HCT116 (cell line): Measurements from ENCODE around the gene EYA3. TPM values are rescaled to one million over a fixed set of nuclear protein-coding genes. Genes with fewer than 3 reads are reported as not detected.

ENCODE experiments used
- ATAC-seq: fragments of 200-7000 bp; cut with Tn5 transposase; 2 replicates; pipeline ENCODE4 v1.9.1; 2020; ENCODE audit warnings: mild to moderate bottlenecking, moderate library complexity
- BruUV-seq: library from RNA; stranded (reverse); fragments of 400-500 nt; replicated peaks from 2 replicates; lab custom pipeline; 2021; lab: Mats Ljungman, UMichigan
- CTCF ChIA-PET: fragments of 300-600 bp; sonication (Branson Sonifier 250); formaldehyde crosslinking; loops from one replicate; lab custom pipeline; 2021; ENCODE audit warnings: antibody characterized with exemption; lab: Charles Lee
- POLR2A ChIA-PET: fragments of 300-600, 350-600 bp; sonication (Branson Sonifier 250); formaldehyde crosslinking; loops from one replicate; lab custom pipeline; 2021; ENCODE audit warnings: antibody characterized with exemption; lab: Charles Lee
- RAD21 ChIA-PET, 2 experiments: fragments of 300-600 bp; sonication (Branson Sonifier 250); formaldehyde crosslinking; loops; one replicate each; lab custom pipeline; 2023; ENCODE audit warnings: low total read pairs in 2 of 2; ENCODE audit not compliant: uncharacterized antibody in 2 of 2, unreplicated experiment in 2 of 2, low non-redundant PET in 1 of 2; lab: Charles Lee
- DNase-seq: peaks from one replicate; pipeline ENCODE4 v3.0.0-alpha.2; 2010; ENCODE audit warnings: low read depth, low spot score
- H2AFZ ChIP-seq: fragments of 200-600 bp; shearing (Covaris generic), sonication (generic); 2 replicates; pipeline ENCODE4 v1.6.1; 2017; ENCODE audit warnings: low read depth, mixed run types, mixed read lengths, antibody characterized with exemption, low read length; ENCODE audit not compliant: poor library complexity, severe bottlenecking
- H3K27ac ChIP-seq: 2 replicates; pipeline ENCODE4 v1.5.1; 2012; ENCODE audit warnings: low read depth, low read length
- H3K27me3 ChIP-seq: fragments of 200-600 bp; sonication (generic); 2 replicates; pipeline ENCODE4 v1.6.1; 2016; ENCODE audit warnings: mixed run types, low read length, mixed read lengths; ENCODE audit not compliant: insufficient read depth
- H3K36me3 ChIP-seq, 2 experiments: fragments of 200-500 bp in 1 of 2; fragments of 200-600 bp in 1 of 2; sonication (Bioruptor generic) in 1 of 2; sonication (generic) in 1 of 2; 2 replicates each; pipeline versions ENCODE4 v1.5.1 to v1.6.1; 2014 to 2016; ENCODE audit warnings: low read length in 2 of 2, inconsistent platforms in 1 of 2, mixed read lengths in 1 of 2, mixed run types in 1 of 2; ENCODE audit not compliant: insufficient read depth in 2 of 2, control insufficient read depth in 1 of 2
- H3K4me1 ChIP-seq, 2 experiments: fragments of 200-600 bp in 1 of 2; sonication (generic) in 1 of 2; 2 replicates each; pipeline versions ENCODE4 v1.5.1 to v1.6.1; 2012 to 2017; ENCODE audit warnings: low read length in 2 of 2, inconsistent platforms in 1 of 2, mild to moderate bottlenecking in 1 of 2, mixed read lengths in 1 of 2, mixed run types in 1 of 2, moderate library complexity in 1 of 2; ENCODE audit not compliant: insufficient read depth in 2 of 2, control insufficient read depth in 1 of 2
- H3K4me2 ChIP-seq: fragments of 200-600 bp; sonication (generic); 2 replicates; pipeline ENCODE4 v1.6.1; 2017; ENCODE audit warnings: mixed run types, low read length, mixed read lengths
- H3K4me3 ChIP-seq, 2 experiments: fragments of 200-600 bp in 1 of 2; sonication (generic) in 1 of 2; replicated peaks in 1 of 2; 2 replicates each; pipeline ENCODE4 v1.5.1; 2011 to 2016; ENCODE audit warnings: low read length in 2 of 2, control low read depth in 1 of 2, low read depth in 1 of 2, mild to moderate bottlenecking in 1 of 2, mixed read lengths in 1 of 2, mixed run types in 1 of 2
- H3K79me2 ChIP-seq: fragments of 200-600 bp; sonication (generic); 2 replicates; pipeline ENCODE4 v1.6.1; 2017; ENCODE audit warnings: mild to moderate bottlenecking, mixed run types, low read length, moderate library complexity, mixed read lengths; ENCODE audit not compliant: insufficient read depth
- H3K9ac ChIP-seq: fragments of 200-600 bp; sonication (generic); 2 replicates; pipeline ENCODE4 v1.6.1; 2016; ENCODE audit warnings: low read length, mixed read lengths
- H3K9me2 ChIP-seq: fragments of 200-600 bp; sonication (generic), shearing (Covaris generic); 2 replicates; pipeline ENCODE4 v1.6.1; 2017; ENCODE audit warnings: mixed run types, mild to moderate bottlenecking, moderate library complexity; ENCODE audit not compliant: insufficient read depth
- H3K9me3 ChIP-seq, 2 experiments: fragments of 200-500 bp in 1 of 2; fragments of 200-600 bp in 1 of 2; sonication (Bioruptor generic) in 1 of 2; sonication (generic) in 1 of 2; 2 replicates each; pipeline ENCODE4 v1.6.1; 2014 to 2017; ENCODE audit warnings: low read length in 2 of 2, mixed read lengths in 2 of 2, inconsistent platforms in 1 of 2, low read depth in 1 of 2, mild to moderate bottlenecking in 1 of 2, mixed run types in 1 of 2, moderate library complexity in 1 of 2; ENCODE audit not compliant: control insufficient read depth in 1 of 2, insufficient read depth in 1 of 2
- H4K20me1 ChIP-seq: fragments of 200-600 bp; sonication (generic), shearing (Covaris generic); 2 replicates; pipeline ENCODE4 v1.6.1; 2017; ENCODE audit warnings: mixed run types, mild to moderate bottlenecking, moderate library complexity; ENCODE audit not compliant: insufficient read depth
- CBX3 ChIP-seq: IDR thresholded peaks from 2 replicates; pipeline ENCODE4 v1.6.1; 2012; ENCODE audit warnings: low read depth
- ELF1 ChIP-seq: IDR thresholded peaks from 2 replicates; pipeline ENCODE4 v1.6.1; 2012; ENCODE audit warnings: low read depth, borderline replicate concordance
- EZH2 ChIP-seq: fragments of 200-600 bp; sonication (generic); IDR thresholded peaks from 2 replicates; pipeline ENCODE4 v1.6.1; 2017; ENCODE audit warnings: antibody characterized with exemption, mixed run types
- EZH2phosphoT487 ChIP-seq: fragments of 200-600 bp; IDR thresholded peaks from 2 replicates; pipeline ENCODE4 v1.6.1; 2018; ENCODE audit warnings: antibody characterized with exemption, borderline replicate concordance
- FOSL1 ChIP-seq: IDR thresholded peaks from 2 replicates; pipeline ENCODE4 v1.6.1; 2012; ENCODE audit warnings: low read depth
- JUND ChIP-seq: IDR thresholded peaks from 2 replicates; pipeline ENCODE4 v1.6.1; 2012
- POLR2A ChIP-seq: IDR thresholded peaks from 2 replicates; pipeline ENCODE4 v1.7.0; 2011; ENCODE audit warnings: borderline replicate concordance; ENCODE audit not compliant: insufficient read depth, insufficient read length; ENCODE audit errors: extremely low read depth
- POLR2AphosphoS5 ChIP-seq: IDR thresholded peaks from 2 replicates; pipeline ENCODE4 v1.6.1; 2011; ENCODE audit warnings: mild to moderate bottlenecking, low read depth, low read length, moderate library complexity
- RAD21 ChIP-seq: IDR thresholded peaks from 2 replicates; pipeline ENCODE4 v1.6.1; 2012; ENCODE audit warnings: low read depth, mild to moderate bottlenecking
- SP1 ChIP-seq: IDR thresholded peaks from 2 replicates; pipeline ENCODE4 v1.6.1; 2012; ENCODE audit warnings: low read depth
- TCF7L2 ChIP-seq: IDR thresholded peaks from 2 replicates; pipeline ENCODE4 v1.7.0; 2011; ENCODE audit warnings: borderline replicate concordance, inconsistent platforms; ENCODE audit not compliant: insufficient read depth, insufficient read length; ENCODE audit errors: extremely low read depth
- YY1 ChIP-seq: IDR thresholded peaks from 2 replicates; pipeline ENCODE4 v1.6.1; 2011; ENCODE audit warnings: low read length, low read depth, moderate library complexity, mild to moderate bottlenecking; ENCODE audit not compliant: insufficient replicate concordance; ENCODE audit errors: extremely low read depth
- ZNF274 ChIP-seq: fragments of 200-500 bp; sonication (Bioruptor generic); IDR thresholded peaks from 2 replicates; pipeline ENCODE4 v1.6.1; 2014; ENCODE audit warnings: mild to moderate bottlenecking, low read depth, low read length, inconsistent platforms
- intact Hi-C: fragments of 100-400 bp; cut with micrococcal nuclease; formaldehyde crosslinking; loops from 2 replicates; pipeline ENCODE4 v1.10.0; 2022
- total RNA-seq: library from RNA; stranded (reverse); gene quantifications from one replicate; pipeline ENCODE4 v1.2.1, GENCODE V29; 2021; ENCODE audit not compliant: unreplicated experiment
- TF ChIP-seq, protein P1 (sequence below), 3 experiments: fragments of 200-600 bp in 1 of 3; sonication (generic) in 1 of 3; IDR thresholded peaks in 2 of 3; conservative IDR thresholded peaks in 1 of 3; 2 replicates each; pipeline ENCODE4 v1.5.1; 2012 to 2017; ENCODE audit warnings: low read depth in 2 of 3, low read length in 2 of 3, antibody characterized with exemption in 1 of 3, borderline replicate concordance in 1 of 3, control low read depth in 1 of 3, mild to moderate bottlenecking in 1 of 3, mixed read lengths in 1 of 3, mixed run types in 1 of 3, moderate library complexity in 1 of 3; ENCODE audit not compliant: insufficient read depth in 1 of 3
- TF ChIP-seq, protein P2 (sequence below): IDR thresholded peaks from 2 replicates; pipeline ENCODE4 v1.6.1; 2012
- TF ChIP-seq, protein P3 (sequence below): IDR thresholded peaks from 2 replicates; pipeline ENCODE4 v1.6.1; 2012
- TF ChIP-seq, protein P4 (sequence below): IDR thresholded peaks from 2 replicates; pipeline ENCODE4 v1.6.1; 2012; ENCODE audit warnings: low read depth
- TF ChIP-seq, protein P5 (sequence below): IDR thresholded peaks from 2 replicates; pipeline ENCODE4 v1.6.1; 2011; ENCODE audit warnings: mild to moderate bottlenecking, low read length, moderate library complexity; ENCODE audit not compliant: insufficient replicate concordance; ENCODE audit errors: extremely low read depth

EYA3 gene
- total RNA-seq, 1 experiment from 2014 or later: 25.9 TPM

DNA sequence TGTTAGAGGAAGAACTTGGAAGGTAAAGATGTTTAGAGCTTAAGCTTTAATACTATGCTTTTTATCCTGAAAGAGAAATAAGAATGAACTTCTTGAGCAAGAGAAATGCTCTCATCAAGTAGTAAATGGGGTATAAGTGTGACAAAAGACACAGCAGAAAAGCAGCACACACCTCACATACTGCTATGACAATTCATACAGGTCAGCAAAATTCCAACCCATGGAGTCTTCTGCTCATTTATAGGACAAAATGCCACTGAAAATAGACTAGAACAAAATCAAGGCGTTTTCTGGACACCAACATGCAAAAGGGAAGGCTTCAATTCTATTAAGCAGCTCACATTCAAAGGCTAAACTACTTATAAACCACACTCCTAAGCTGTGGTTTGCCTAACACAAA, 61.2 kb downstream of the EYA3 start (continued):
- TF ChIP-seq, protein P1, sequence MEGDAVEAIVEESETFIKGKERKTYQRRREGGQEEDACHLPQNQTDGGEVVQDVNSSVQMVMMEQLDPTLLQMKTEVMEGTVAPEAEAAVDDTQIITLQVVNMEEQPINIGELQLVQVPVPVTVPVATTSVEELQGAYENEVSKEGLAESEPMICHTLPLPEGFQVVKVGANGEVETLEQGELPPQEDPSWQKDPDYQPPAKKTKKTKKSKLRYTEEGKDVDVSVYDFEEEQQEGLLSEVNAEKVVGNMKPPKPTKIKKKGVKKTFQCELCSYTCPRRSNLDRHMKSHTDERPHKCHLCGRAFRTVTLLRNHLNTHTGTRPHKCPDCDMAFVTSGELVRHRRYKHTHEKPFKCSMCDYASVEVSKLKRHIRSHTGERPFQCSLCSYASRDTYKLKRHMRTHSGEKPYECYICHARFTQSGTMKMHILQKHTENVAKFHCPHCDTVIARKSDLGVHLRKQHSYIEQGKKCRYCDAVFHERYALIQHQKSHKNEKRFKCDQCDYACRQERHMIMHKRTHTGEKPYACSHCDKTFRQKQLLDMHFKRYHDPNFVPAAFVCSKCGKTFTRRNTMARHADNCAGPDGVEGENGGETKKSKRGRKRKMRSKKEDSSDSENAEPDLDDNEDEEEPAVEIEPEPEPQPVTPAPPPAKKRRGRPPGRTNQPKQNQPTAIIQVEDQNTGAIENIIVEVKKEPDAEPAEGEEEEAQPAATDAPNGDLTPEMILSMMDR (IDR thresholded peaks at IDR 0.05 in 2 of 3, conservative IDR thresholded peaks at IDR 0.05 in 1 of 3; ENCODE audit: borderline replicate concordance in 1 of 3, insufficient read depth in 1 of 3, low read depth in 2 of 3, low read length in 2 of 3): no peak
- no peak for TF ChIP-seq TCF7L2
- TF ChIP-seq, protein P2, sequence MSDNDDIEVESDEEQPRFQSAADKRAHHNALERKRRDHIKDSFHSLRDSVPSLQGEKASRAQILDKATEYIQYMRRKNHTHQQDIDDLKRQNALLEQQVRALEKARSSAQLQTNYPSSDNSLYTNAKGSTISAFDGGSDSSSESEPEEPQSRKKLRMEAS: no peak
- TF ChIP-seq, all 23 proteins: peak for 0

DNA sequence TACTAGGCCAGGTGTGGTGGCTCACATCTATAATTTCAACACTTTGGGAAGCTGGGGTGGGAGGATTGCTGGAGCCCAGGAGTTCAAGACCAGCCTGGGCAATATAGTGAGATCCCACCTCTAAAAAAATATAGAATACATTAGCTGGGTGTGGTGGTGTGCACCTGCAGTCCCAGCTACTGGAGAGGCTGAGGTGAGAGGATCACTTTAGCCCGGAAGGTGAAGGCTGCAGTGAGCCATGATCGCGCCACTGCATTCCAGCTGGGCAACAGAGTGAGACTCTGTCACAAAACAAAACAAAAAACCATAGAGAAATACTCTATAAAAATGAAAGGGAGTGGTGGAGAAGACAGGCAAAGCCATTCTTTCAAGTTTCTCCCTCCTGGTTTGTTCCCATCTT, 62.1 kb downstream of the EYA3 start:
- BruUV-seq: no TSS peak
- ChIA-PET CTCF (no interaction called here), POLR2A (no interaction called here)
- TF ChIP-seq YY1 (no peak), RAD21 (no peak), CBX3 (no peak), POLR2AphosphoS5 (no peak), EZH2 (no peak), POLR2A (no peak), EZH2phosphoT487 (no peak), SP1 (no peak), ZNF274 (no peak), TCF7L2 (no peak), FOSL1 (no peak), JUND (no peak), ELF1 (no peak)
- TF ChIP-seq, protein P3, sequence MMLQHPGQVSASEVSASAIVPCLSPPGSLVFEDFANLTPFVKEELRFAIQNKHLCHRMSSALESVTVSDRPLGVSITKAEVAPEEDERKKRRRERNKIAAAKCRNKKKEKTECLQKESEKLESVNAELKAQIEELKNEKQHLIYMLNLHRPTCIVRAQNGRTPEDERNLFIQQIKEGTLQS: no peak
- TF ChIP-seq, protein P4, sequence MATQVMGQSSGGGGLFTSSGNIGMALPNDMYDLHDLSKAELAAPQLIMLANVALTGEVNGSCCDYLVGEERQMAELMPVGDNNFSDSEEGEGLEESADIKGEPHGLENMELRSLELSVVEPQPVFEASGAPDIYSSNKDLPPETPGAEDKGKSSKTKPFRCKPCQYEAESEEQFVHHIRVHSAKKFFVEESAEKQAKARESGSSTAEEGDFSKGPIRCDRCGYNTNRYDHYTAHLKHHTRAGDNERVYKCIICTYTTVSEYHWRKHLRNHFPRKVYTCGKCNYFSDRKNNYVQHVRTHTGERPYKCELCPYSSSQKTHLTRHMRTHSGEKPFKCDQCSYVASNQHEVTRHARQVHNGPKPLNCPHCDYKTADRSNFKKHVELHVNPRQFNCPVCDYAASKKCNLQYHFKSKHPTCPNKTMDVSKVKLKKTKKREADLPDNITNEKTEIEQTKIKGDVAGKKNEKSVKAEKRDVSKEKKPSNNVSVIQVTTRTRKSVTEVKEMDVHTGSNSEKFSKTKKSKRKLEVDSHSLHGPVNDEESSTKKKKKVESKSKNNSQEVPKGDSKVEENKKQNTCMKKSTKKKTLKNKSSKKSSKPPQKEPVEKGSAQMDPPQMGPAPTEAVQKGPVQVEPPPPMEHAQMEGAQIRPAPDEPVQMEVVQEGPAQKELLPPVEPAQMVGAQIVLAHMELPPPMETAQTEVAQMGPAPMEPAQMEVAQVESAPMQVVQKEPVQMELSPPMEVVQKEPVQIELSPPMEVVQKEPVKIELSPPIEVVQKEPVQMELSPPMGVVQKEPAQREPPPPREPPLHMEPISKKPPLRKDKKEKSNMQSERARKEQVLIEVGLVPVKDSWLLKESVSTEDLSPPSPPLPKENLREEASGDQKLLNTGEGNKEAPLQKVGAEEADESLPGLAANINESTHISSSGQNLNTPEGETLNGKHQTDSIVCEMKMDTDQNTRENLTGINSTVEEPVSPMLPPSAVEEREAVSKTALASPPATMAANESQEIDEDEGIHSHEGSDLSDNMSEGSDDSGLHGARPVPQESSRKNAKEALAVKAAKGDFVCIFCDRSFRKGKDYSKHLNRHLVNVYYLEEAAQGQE: no peak
- TF ChIP-seq, protein P5, sequence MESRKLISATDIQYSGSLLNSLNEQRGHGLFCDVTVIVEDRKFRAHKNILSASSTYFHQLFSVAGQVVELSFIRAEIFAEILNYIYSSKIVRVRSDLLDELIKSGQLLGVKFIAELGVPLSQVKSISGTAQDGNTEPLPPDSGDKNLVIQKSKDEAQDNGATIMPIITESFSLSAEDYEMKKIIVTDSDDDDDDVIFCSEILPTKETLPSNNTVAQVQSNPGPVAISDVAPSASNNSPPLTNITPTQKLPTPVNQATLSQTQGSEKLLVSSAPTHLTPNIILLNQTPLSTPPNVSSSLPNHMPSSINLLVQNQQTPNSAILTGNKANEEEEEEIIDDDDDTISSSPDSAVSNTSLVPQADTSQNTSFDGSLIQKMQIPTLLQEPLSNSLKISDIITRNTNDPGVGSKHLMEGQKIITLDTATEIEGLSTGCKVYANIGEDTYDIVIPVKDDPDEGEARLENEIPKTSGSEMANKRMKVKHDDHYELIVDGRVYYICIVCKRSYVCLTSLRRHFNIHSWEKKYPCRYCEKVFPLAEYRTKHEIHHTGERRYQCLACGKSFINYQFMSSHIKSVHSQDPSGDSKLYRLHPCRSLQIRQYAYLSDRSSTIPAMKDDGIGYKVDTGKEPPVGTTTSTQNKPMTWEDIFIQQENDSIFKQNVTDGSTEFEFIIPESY: no peak

More for the DNA sequence above, 62.1 kb downstream of the EYA3 start:
- intact Hi-C loops: no loop called here
- Histone ChIP-seq H3K9me3 (no peaks in the 10 kb centered on the region), H3K9ac (no peak overlapping the region), H3K4me3 (no peak overlapping the region), H2AFZ (no peak overlapping the region), H3K9me2 (no peaks in the 10 kb centered on the region), H3K27ac (no peak overlapping the region), H4K20me1 (no peaks in the 10 kb centered on the region), H3K36me3 (no peaks in the 10 kb centered on the region), H3K79me2 (no peaks in the 10 kb centered on the region; the same call in 1 of the 2 replicates), H3K4me1 (no peaks in the 10 kb centered on the region), H3K27me3 (no peaks in the 10 kb centered on the region), H3K4me2 (no peak overlapping the region)
- ATAC-seq (no peak), DNase-seq (no peak)
- RAD21 ChIA-PET: no interaction called here
